ENCODE measurements around the gene RECK. TPM values are rescaled to one million over a fixed set of nuclear protein-coding genes. Genes with fewer than 3 reads are reported as not detected.

The RECK gene
- total RNA-seq, 1 donor from 2014 or later = 18.7 TPM

- DNase-seq (ENCODE audit: extremely low read depth, low read depth, low spot score) = no peak
Measured at GRCh38 chr9:36023260-36024048, 13.3 kb upstream of the RECK start.

- no peak for DNase-seq (ENCODE audit: extremely low read depth, low read depth, low spot score)
Measured at GRCh38 chr9:36025746-36026145, 11.0 kb upstream of the RECK start.

GRCh38 chr9:36029202-36029601 lies 7.5 kb upstream of the RECK start:
- DNase-seq (ENCODE audit: extremely low read depth, low read depth, low spot score) = no peak

GRCh38 chr9:36029765-36030528 lies 6.8 kb upstream of the RECK start:
- DNase-seq (ENCODE audit: extremely low read depth, low read depth, low spot score) = no peak

- no peak for DNase-seq (ENCODE audit: extremely low read depth, low read depth, low spot score)
Measured at GRCh38 chr9:36030871-36031270, 5.8 kb upstream of the RECK start.

- DNase-seq (ENCODE audit: extremely low read depth, low read depth, low spot score) = no peak
Measured at GRCh38 chr9:36031774-36032555, 4.7 kb upstream of the RECK start.

- no peak for DNase-seq (ENCODE audit: extremely low read depth, low read depth, low spot score)
Measured at GRCh38 chr9:36033788-36034187, 2.9 kb upstream of the RECK start.

- DNase-seq (ENCODE audit: extremely low read depth, low read depth, low spot score) = no peak
Measured at GRCh38 chr9:36034234-36034633, 2.5 kb upstream of the RECK start.

GRCh38 chr9:36035006-36035405 lies 1.7 kb upstream of the RECK start:
- no peak for DNase-seq (ENCODE audit: extremely low read depth, low read depth, low spot score)

- DNase-seq (ENCODE audit: extremely low read depth, low read depth, low spot score) = no peak
Measured at GRCh38 chr9:36036253-36036779, 397 bp upstream of the RECK start.

- no peak for DNase-seq (ENCODE audit: extremely low read depth, low read depth, low spot score)
Measured at GRCh38 chr9:36037549-36038122, 923 bp downstream of the RECK start.

- no peak for DNase-seq (ENCODE audit: extremely low read depth, low read depth, low spot score)
Measured at GRCh38 chr9:36039121-36039520, 2.4 kb downstream of the RECK start.

GRCh38 chr9:36039696-36040095 lies 3.0 kb downstream of the RECK start:
- DNase-seq (ENCODE audit: extremely low read depth, low read depth, low spot score) = no peak

GRCh38 chr9:36040271-36040925 lies 3.7 kb downstream of the RECK start:
- no peak for DNase-seq (ENCODE audit: extremely low read depth, low read depth, low spot score)

GRCh38 chr9:36041506-36041905 lies 4.8 kb downstream of the RECK start:
- no peak for DNase-seq (ENCODE audit: extremely low read depth, low read depth, low spot score)

- no peak for DNase-seq (ENCODE audit: extremely low read depth, low read depth, low spot score)
Measured at GRCh38 chr9:36045610-36046009, 8.9 kb downstream of the RECK start.

- DNase-seq (ENCODE audit: extremely low read depth, low read depth, low spot score) = no peak
Measured at GRCh38 chr9:36046923-36047322, 10.2 kb downstream of the RECK start.

- DNase-seq (ENCODE audit: extremely low read depth, low read depth, low spot score) = no peak
Measured at GRCh38 chr9:36049408-36049807, 12.7 kb downstream of the RECK start.

GRCh38 chr9:36050476-36050875 lies 13.8 kb downstream of the RECK start:
- DNase-seq (ENCODE audit: extremely low read depth, low read depth, low spot score) = no peak

GRCh38 chr9:36051317-36051716 lies 14.6 kb downstream of the RECK start:
- DNase-seq (ENCODE audit: extremely low read depth, low read depth, low spot score) = no peak
